Superior temporal gyrus (tissue), 1 donor: ENCODE measurements around the gene SLC30A4.
"Not testable (repeated sequence)": the region's sequence is repeated elsewhere in the genome, so short reads cannot be mapped to it uniquely, and the experiment has no call there.

Source experiments
- DNase-seq: peaks from one replicate; pipeline ENCODE4 v3.0.0-alpha.2; 2016; ENCODE audit errors: extremely low spot score

Gene SLC30A4

DNA sequence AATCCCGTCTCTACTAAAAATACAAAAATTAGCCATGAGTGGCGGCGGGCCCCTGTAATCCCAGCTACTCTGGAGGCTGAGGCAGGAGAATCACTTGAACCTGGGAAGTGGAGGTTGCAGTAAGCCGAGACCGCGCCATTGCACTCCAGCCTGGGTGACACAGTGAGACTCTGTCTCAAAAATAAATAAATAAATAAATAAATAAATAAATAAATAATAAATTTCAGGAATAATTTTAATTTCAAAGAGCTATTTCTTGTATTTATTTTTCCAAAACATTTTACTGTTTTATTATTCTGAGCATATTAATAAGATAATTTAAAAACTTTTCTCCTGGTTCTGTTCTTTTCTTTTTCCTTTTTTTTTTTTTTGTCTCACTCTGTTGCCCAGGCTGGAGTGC is 15.4 kb downstream of the SLC30A4 start:
- not testable (repeated sequence) for DNase-seq

DNA sequence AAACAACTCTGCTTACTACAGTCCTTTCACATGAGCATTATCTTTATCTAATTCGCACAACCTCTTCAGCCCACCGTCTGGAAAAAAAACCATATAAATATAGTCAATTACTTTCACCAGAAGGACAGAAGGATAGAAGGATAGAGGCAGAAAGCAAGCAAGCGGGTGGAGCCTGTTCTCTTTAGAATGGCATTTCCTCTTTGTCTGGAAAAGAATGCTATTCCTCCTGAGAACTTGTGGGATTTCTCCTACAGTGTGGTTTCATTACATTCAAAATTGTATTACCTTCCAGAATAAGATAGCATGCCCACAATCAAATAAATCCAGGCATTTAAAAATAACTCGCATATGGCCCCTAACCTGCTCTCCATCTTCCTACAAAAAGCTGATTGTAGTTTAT is 23.1 kb downstream of the SLC30A4 start:
- no peak for DNase-seq

GRCh38 chr15:45498701-45499100 is 23.9 kb downstream of the SLC30A4 start:
- no peak for DNase-seq

DNA sequence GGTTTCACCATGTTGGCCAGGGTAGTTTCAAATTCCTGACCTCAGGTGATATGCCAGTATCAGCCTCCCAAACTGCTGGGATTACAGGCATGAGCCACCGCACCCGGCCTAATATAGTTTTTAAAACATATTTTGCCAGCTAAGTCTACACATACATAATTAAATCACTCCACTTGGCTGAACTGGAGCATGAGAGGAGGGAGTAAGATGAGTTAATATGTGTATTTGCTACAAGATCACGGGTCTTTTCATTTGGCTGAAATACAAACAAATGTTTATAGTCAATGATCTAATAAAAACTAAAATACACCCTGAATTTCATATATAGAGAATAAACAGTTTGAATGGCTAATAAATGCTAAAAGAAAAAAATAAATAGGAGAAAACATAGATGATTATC is 25.3 kb downstream of the SLC30A4 start:
- DNase-seq: no peak

DNA sequence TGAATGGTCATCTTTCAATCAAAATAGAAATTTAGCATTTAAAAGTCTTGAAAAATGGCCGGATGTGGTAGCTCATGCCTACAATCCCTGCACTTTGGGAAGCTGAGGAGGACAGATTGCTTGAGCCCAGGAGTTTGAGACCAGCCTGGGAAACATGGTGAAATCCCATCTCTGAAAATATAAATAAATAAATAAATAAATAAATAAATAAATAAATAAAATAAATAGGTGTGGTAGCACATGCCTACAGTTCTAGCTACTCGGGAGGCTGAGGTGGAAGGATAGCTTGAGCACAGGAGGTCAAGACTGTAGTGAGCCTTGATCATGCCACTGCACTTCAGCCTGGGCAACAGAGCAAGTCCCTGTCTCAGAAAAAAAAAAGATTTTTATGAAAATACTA is 25.9 kb downstream of the SLC30A4 start:
- DNase-seq: no peak

DNA sequence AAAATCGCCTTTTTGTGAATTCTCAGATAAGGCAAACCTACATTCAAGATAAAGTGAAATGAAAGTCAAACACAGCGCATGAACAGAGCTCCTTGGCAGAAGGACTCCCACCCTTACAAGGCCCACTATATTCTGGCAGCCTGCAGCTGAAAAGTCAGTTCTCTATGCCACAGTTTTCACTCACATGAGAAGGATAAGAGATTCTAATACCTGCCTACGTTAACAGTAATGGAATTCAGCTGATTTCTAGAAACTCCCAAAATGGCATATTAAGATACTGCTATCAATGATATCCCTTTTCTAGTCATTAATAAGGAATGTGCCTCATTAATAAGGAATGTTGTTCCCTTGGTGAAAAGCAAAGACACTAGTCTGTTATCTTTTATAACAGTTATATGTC is 27.0 kb downstream of the SLC30A4 start:
- DNase-seq: no peak

DNA sequence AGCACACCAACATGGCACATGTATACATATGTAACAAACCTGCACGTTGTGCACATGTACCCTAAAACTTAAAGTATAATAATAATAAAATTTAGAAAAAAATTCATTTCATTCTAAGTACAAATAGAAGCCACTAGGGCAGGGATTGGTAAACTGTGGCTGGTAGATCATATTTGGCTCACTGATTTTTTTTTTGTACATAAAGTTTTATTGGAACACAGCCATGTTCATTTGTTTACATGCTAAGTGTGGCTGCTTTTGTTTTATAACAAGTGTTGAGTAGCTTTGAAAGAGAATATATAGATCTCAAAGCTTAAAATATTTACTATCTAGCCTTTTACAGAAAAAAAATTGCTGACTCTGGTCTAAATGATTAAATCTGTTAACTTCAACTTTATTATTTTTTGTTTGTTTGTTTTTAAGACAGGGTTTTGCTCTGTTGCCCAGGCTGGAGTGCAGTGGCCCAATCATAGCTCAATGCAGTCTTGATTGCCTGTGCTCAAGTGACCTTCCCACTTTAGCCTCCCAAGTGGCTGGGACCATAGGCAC is 32.8 kb downstream of the SLC30A4 start:
- DNase-seq: no peak

DNA sequence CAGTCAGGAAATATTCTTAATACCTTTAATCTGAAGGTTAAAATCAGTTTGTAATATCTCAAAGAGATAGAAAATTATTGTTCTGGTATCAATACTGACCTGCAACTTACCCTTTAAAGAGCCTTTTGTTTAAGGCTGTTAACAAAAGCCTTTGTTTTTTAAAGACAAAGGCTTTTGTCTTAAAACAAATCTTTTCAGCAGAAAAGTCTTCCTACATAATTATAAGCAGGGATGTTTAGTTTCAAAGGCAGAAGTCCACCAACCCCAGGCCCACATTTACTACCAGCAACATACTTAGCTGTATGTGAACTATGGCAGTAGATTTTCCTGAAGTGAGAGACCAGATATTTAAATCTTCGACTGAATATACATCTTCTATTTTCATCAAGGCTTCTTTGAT is 36.2 kb downstream of the SLC30A4 start:
- DNase-seq: peak; percentile 77

GRCh38 chr15:45481135-45481534 is 41.4 kb downstream of the SLC30A4 start:
- DNase-seq: no peak

DNA sequence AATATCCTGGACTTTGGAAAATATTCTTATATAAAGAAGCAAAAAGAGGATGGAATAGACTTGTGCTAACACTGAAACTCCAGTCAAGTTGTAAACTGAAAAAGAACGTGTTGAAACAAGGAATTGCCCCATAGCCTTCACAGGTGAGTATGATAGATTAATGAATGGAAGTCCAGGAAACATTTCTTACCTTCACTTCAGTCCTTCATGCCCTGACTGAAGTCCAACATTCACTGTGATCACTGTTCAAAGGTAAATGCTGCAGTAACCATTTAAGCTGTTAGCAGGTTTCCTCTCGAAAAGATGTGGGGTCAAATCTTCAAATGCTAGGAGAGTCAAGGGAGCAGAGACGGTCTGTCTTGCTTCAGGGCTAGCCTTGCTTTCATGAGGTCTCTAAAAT is 46.1 kb downstream of the SLC30A4 start:
- DNase-seq: no peak

DNA sequence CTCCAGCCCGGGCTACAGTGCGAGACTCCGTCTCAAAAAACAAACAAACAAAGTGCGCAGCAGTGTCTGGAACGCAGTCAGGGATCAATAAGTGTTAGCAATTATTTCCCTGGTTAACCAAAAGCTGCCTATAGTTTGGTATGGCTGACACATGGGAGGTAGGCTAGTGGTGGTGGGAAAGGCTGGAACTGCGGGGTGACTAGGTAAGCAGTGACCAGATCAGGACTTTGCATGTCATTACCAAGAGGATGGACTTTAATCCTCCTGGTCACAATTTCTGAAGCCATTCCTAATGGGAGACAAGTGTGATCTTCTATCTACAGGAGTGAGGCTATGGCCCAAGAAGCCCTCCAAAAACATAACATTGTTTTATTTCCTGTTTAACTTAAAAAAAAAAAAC is 47.8 kb downstream of the SLC30A4 start:
- no peak for DNase-seq

DNA sequence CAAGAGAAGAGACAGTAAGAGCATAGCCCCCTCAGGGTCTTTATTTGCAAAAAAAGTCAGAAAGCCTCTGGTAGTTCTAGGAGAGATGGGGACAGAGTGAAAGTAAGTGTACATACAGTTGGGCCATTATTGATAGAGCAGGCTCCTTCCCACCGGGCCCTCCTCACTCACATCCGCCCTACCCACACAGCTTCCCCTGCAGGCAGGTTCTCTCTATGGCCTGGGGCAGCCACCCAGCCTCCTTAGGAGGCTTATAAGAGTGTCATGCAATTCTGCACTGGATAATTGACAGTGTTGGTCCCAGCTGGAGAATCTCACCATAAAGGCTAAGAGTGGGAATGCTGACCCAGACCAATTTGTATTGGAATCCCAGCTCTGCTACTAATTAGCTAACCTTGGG is 49.5 kb downstream of the SLC30A4 start:
- DNase-seq: no peak

- no peak for DNase-seq
These were observed 51.4 kb downstream of the SLC30A4 start for GRCh38 chr15:45471151-45471550.

DNA sequence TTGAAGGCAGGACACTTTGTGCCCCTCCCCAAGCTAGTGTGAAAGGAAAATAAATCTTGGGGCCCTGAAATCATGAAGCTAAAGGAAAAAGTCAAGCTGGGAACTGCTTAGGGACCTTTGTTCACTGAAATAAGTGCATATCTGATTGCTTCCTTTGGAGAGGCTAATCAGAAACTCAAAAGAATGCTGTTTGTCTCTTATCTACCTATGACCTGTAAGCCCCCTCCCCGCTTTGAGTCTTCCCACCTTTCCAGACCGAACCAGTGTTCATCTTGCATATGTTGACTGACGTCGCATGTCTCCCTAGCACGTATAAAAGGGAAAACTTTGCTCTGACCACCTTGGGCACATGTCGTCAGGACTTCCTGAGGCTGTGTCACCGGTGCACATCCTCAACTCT is 53.1 kb downstream of the SLC30A4 start:
- no peak for DNase-seq

DNA sequence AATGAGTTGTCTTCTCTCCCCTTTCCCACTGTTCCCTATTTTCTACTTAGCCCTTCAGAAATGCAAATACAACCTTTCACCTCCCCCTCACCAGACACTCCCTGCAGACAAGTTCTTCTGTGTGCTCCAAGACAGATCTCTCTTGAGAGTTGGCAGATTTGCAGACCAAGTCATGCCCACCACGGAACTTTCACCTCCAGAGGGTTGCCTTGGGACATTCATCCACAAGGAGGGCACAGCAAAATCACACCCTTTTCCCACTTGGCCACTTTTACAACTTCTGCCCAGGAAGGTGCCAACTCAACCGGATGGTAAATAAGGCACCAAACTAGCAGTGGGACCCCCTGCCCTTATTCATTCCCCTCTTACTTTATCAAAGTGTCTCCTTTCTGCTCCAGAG is 53.5 kb downstream of the SLC30A4 start:
- no peak for DNase-seq

DNA sequence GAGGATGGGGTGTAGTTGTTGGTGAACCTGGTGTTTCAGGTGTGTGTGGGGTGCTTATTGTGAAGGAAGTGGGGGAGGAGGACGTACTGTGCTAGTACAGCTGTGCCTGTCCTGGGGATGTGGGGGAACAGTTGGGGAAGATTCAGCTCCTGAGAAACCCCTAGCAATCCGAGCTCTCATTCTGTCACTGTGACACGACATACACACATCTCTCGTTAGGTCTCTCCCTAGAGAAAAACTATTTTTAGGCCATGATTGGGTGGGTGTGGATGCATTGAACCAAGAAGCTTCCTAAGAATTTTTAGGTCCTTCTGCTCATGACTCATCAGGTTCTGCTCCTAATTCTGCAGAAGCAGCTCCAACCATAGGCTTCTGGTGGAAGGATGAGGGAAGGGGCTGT is 54.3 kb downstream of the SLC30A4 start:
- no peak for DNase-seq

DNA sequence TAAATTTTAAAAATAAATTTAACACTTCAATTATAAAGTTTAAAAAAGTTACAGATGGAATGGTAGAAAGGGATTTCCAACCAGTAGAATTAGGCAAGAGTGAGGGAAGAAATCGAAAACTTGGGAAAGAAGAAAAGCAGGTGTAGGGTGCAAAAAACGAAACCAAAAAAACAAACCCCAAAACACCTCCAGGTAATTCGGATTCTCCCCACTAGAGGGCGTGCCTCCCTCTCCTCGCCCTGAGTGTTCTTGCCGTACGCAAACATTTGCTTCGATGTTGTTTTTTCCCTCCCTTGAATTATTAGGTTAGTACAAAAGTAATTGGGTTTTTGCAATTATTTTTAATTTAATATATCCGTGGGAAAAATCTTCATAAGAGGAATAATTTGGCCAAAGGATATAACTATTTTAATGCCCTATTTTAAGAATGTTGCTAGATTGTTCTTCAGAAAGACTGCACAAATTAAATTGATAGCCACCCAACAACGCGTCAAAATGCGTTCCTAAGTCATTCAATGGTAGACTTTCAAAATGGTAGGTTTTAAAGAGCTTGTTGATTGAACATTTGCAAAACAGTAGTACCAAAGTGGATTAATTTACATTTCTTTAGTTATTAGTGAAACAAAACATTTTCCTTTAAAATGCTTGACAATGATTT is 63.7 kb downstream of the SLC30A4 start:
- DNase-seq: peak; percentile 95

DNA sequence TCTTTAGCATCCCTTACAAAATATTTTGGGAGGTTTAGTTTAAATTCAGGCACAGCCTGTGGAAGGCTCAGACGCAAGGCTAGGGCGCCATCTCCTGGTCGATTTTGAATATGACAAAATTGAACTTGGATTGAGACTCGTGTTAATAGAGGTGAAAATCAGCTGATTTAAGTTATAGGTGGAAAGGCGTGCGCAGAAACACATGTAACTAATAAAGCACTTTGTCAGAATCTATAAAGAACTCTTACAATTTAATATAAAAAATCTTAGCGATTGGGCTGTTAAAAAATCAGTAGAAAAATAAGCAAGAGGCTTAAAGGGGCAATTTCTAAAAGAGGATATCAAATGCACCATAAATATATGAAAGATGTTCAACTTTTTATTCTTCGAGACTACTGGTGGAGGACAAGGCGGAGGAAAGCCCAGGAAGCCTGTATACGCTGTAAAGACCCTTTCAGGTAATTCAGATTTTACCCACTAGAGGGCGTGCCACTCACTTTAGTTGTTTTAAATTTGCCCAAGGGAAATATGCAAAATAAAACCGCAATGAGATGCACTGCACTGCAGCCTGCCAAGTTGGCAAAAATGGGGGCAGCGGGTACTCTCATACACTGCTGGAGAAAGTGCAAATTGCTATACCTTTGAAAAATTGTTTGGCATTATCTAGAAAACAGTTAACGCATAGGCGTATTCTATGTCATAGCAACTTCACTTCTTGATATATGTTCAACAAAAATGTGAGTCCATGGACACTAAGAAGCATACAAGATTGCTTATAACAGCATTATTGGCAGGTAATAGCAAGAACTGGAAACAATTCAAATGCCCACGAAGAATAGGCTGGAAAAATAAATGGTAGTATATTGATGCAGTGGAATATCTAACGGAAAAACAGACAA is 64.7 kb downstream of the SLC30A4 start:
- DNase-seq: peak; percentile 99

- DNase-seq: no peak
These were observed 65.3 kb downstream of the SLC30A4 start for GRCh38 chr15:45457220-45457619.

- DNase-seq: peak; percentile 33
These were observed 66.1 kb downstream of the SLC30A4 start for GRCh38 chr15:45456212-45457106.

GRCh38 chr15:45454814-45455213 is 67.7 kb downstream of the SLC30A4 start:
- no peak for DNase-seq

- DNase-seq: no peak
These were observed 71.3 kb downstream of the SLC30A4 start for GRCh38 chr15:45451265-45451664.
